Mononuclear cell (primary cell): ENCODE measurements around the gene NNMT. TPM values are rescaled to one million over a fixed set of nuclear protein-coding genes. Genes with fewer than 3 reads are reported as not detected.

Experiments used
- H3K27me3 ChIP-seq: 2 replicates; pipeline ENCODE4 v1.6.0; 2011; ENCODE audit warnings: low read length, control low read depth; ENCODE audit not compliant: insufficient read depth
- H3K4me1 ChIP-seq: 2 replicates; pipeline ENCODE4 v1.5.1; 2011; ENCODE audit warnings: mild to moderate bottlenecking, low read length, control low read depth; ENCODE audit not compliant: insufficient read depth
- H3K4me3 ChIP-seq: 2 replicates; pipeline ENCODE4 v1.5.1; 2011; ENCODE audit warnings: mild to moderate bottlenecking, low read length, moderate library complexity
- H3K9me3 ChIP-seq: 2 replicates; pipeline ENCODE4 v1.5.1; 2011; ENCODE audit warnings: low read depth, mild to moderate bottlenecking, control low read depth, low read length
- total RNA-seq: library from RNA; depleted of rRNA; stranded (reverse); fragments of >200 nt; gene quantifications from one replicate; pipeline ENCODE4 v1.2.3, GENCODE V29; 2012

Gene NNMT
- total RNA-seq, 1 donor = 0.73 TPM

GRCh38 chr11:114259124-114259526 lies 37.1 kb upstream of the NNMT start:
- H3K4me3 ChIP-seq = no peak overlapping the region
- peaks cover 21% of the 10 kb centered on the region for H3K4me1 ChIP-seq
- no peaks in the 10 kb centered on the region for H3K9me3 ChIP-seq
- H3K27me3 ChIP-seq = no peaks in the 10 kb centered on the region

- Histone ChIP-seq H3K4me3 (no peak overlapping the region), H3K27me3 (no peaks in the 10 kb centered on the region), H3K9me3 (no peaks in the 10 kb centered on the region), H3K4me1 (peaks cover 21% of the 10 kb centered on the region)
Measured at GRCh38 chr11:114259551-114259983, 36.6 kb upstream of the NNMT start.

GRCh38 chr11:114260077-114260476 lies 36.1 kb upstream of the NNMT start:
- H3K4me3 ChIP-seq = no peak overlapping the region
- peaks cover 21% of the 10 kb centered on the region for H3K4me1 ChIP-seq
- no peaks in the 10 kb centered on the region for H3K9me3 ChIP-seq
- H3K27me3 ChIP-seq = no peaks in the 10 kb centered on the region

- Histone ChIP-seq H3K4me3 (no peak overlapping the region), H3K9me3 (no peaks in the 10 kb centered on the region)
Measured at GRCh38 chr11:114260483-114260882, 35.7 kb upstream of the NNMT start.

GRCh38 chr11:114261791-114262190 lies 34.4 kb upstream of the NNMT start:
- Histone ChIP-seq H3K9me3 (no peaks in the 10 kb centered on the region), H3K4me1 (peaks cover 21% of the 10 kb centered on the region)

More at GRCh38 chr11:114260483-114260882, 35.7 kb upstream of the NNMT start:
- Histone ChIP-seq H3K4me1 (peaks cover 21% of the 10 kb centered on the region), H3K27me3 (no peaks in the 10 kb centered on the region)

GRCh38 chr11:114262681-114263512 lies 33.3 kb upstream of the NNMT start:
- peaks cover 21% of the 10 kb centered on the region for H3K4me1 ChIP-seq
- H3K4me3 ChIP-seq = no peak overlapping the region

More at GRCh38 chr11:114261791-114262190, 34.4 kb upstream of the NNMT start:
- Histone ChIP-seq H3K27me3 (no peaks in the 10 kb centered on the region), H3K4me3 (no peak overlapping the region)

GRCh38 chr11:114263513-114264170 lies 32.6 kb upstream of the NNMT start:
- Histone ChIP-seq H3K4me3 (no peak overlapping the region), H3K27me3 (no peaks in the 10 kb centered on the region), H3K4me1 (peaks cover 17% of the 10 kb centered on the region), H3K9me3 (no peaks in the 10 kb centered on the region)

More at GRCh38 chr11:114262681-114263512, 33.3 kb upstream of the NNMT start:
- no peaks in the 10 kb centered on the region for H3K27me3 ChIP-seq
- H3K9me3 ChIP-seq = no peaks in the 10 kb centered on the region

- H3K4me1 ChIP-seq = peaks cover 12% of the 10 kb centered on the region
- no peaks in the 10 kb centered on the region for H3K9me3 ChIP-seq
- peaks cover 3% of the 10 kb centered on the region for H3K27me3 ChIP-seq
- no peak overlapping the region for H3K4me3 ChIP-seq
Measured at GRCh38 chr11:114264381-114264780, 31.8 kb upstream of the NNMT start.

GRCh38 chr11:114265122-114265878 lies 30.9 kb upstream of the NNMT start:
- H3K4me3 ChIP-seq = no peak overlapping the region
- peaks cover 3% of the 10 kb centered on the region for H3K27me3 ChIP-seq
- H3K4me1 ChIP-seq = peaks cover 6% of the 10 kb centered on the region
- H3K9me3 ChIP-seq = no peaks in the 10 kb centered on the region

GRCh38 chr11:114269498-114269897 lies 26.7 kb upstream of the NNMT start:
- peaks cover 7% of the 10 kb centered on the region for H3K27me3 ChIP-seq

GRCh38 chr11:114270531-114271270 lies 25.5 kb upstream of the NNMT start:
- Histone ChIP-seq H3K27me3 (peaks cover 15% of the 10 kb centered on the region), H3K4me3 (no peak overlapping the region), H3K9me3 (no peaks in the 10 kb centered on the region), H3K4me1 (no peaks in the 10 kb centered on the region)

More at GRCh38 chr11:114269498-114269897, 26.7 kb upstream of the NNMT start:
- no peak overlapping the region for H3K4me3 ChIP-seq
- no peaks in the 10 kb centered on the region for H3K9me3 ChIP-seq
- H3K4me1 ChIP-seq = no peaks in the 10 kb centered on the region

GRCh38 chr11:114271316-114271715 lies 24.9 kb upstream of the NNMT start:
- H3K27me3 ChIP-seq = peaks cover 15% of the 10 kb centered on the region
- no peak overlapping the region for H3K4me3 ChIP-seq
- no peaks in the 10 kb centered on the region for H3K9me3 ChIP-seq
- H3K4me1 ChIP-seq = no peaks in the 10 kb centered on the region

GRCh38 chr11:114272311-114272710 lies 23.9 kb upstream of the NNMT start:
- H3K27me3 ChIP-seq = peaks cover 15% of the 10 kb centered on the region
- H3K4me1 ChIP-seq = no peaks in the 10 kb centered on the region
- no peak overlapping the region for H3K4me3 ChIP-seq
- no peaks in the 10 kb centered on the region for H3K9me3 ChIP-seq

GRCh38 chr11:114273071-114273470 lies 23.1 kb upstream of the NNMT start:
- peaks cover 15% of the 10 kb centered on the region for H3K27me3 ChIP-seq
- no peak overlapping the region for H3K4me3 ChIP-seq
- no peaks in the 10 kb centered on the region for H3K9me3 ChIP-seq
- H3K4me1 ChIP-seq = no peaks in the 10 kb centered on the region
